T-helper 1 cell treated with Interleukin-12 subunit alpha and Interleukin-12 subunit beta and Interleukin-4 antibody, amounts not matched to agents 30 μg/mL and 1 μg/mL, for 36 hours (primary cell): ENCODE measurements around the gene PPM1A.
"Not testable (repeated sequence)": the region's sequence is repeated elsewhere in the genome, so short reads cannot be mapped to it uniquely, and the experiment has no call there.

ENCODE experiments used
- H3K27ac Mint-ChIP-seq: one replicate; pipeline ENCODE4 v1.8.0; 2021; ENCODE audit warnings: mild to moderate bottlenecking, mixed read lengths
- H3K27me3 Mint-ChIP-seq: one replicate; pipeline ENCODE4 v1.8.0; 2021; ENCODE audit warnings: low read depth, mixed read lengths
- H3K36me3 Mint-ChIP-seq: one replicate; pipeline ENCODE4 v1.8.0; 2021; ENCODE audit warnings: low read depth, mixed read lengths
- H3K4me1 Mint-ChIP-seq: one replicate; pipeline ENCODE4 v1.8.0; 2021; ENCODE audit warnings: low read depth, mixed read lengths
- H3K4me3 Mint-ChIP-seq: one replicate; pipeline ENCODE4 v1.8.0; 2021; ENCODE audit warnings: mild to moderate bottlenecking, moderate library complexity, mixed read lengths
- H3K9me3 Mint-ChIP-seq: one replicate; pipeline ENCODE4 v1.8.0; 2021; ENCODE audit warnings: mixed read lengths

Gene PPM1A

GRCh38 chr14:60304509-60304908 is 55.5 kb downstream of the PPM1A start:
- Mint-ChIP-seq H3K9me3 (no peaks in the 10 kb centered on the region), H3K4me1 (no peaks in the 10 kb centered on the region), H3K27ac (no peak overlapping the region), H3K36me3 (no peaks in the 10 kb centered on the region), H3K4me3 (no peak overlapping the region), H3K27me3 (peaks cover 5% of the 10 kb centered on the region)

GRCh38 chr14:60309867-60310552 is 61.0 kb downstream of the PPM1A start:
- Mint-ChIP-seq H3K27me3 (peaks cover 12% of the 10 kb centered on the region), H3K27ac (no peak overlapping the region), H3K4me3 (no peak overlapping the region), H3K9me3 (no peaks in the 10 kb centered on the region), H3K4me1 (no peaks in the 10 kb centered on the region), H3K36me3 (no peaks in the 10 kb centered on the region)

GRCh38 chr14:60311417-60311816 is 62.4 kb downstream of the PPM1A start:
- H3K27me3 Mint-ChIP-seq: peaks cover 12% of the 10 kb centered on the region
- H3K4me1 Mint-ChIP-seq: no peaks in the 10 kb centered on the region
- H3K4me3 Mint-ChIP-seq: no peak overlapping the region
- no peak overlapping the region for H3K27ac Mint-ChIP-seq
- no peaks in the 10 kb centered on the region for H3K9me3 Mint-ChIP-seq
- H3K36me3 Mint-ChIP-seq: no peaks in the 10 kb centered on the region

GRCh38 chr14:60313093-60313492 is 64.1 kb downstream of the PPM1A start:
- no peaks in the 10 kb centered on the region for H3K9me3 Mint-ChIP-seq
- H3K36me3 Mint-ChIP-seq: no peaks in the 10 kb centered on the region
- no peak overlapping the region for H3K4me3 Mint-ChIP-seq
- no peak overlapping the region for H3K27ac Mint-ChIP-seq
- no peaks in the 10 kb centered on the region for H3K4me1 Mint-ChIP-seq
- peaks cover 13% of the 10 kb centered on the region for H3K27me3 Mint-ChIP-seq

- Mint-ChIP-seq H3K4me1 (no peaks in the 10 kb centered on the region), H3K27me3 (peaks cover 11% of the 10 kb centered on the region), H3K27ac (no peak overlapping the region), H3K9me3 (no peaks in the 10 kb centered on the region), H3K4me3 (no peak overlapping the region), H3K36me3 (no peaks in the 10 kb centered on the region)
Observed at GRCh38 chr14:60315196-60315990, 66.4 kb downstream of the PPM1A start.

GRCh38 chr14:60317609-60318008 is 68.6 kb downstream of the PPM1A start:
- no peaks in the 10 kb centered on the region for H3K4me1 Mint-ChIP-seq
- no peaks in the 10 kb centered on the region for H3K36me3 Mint-ChIP-seq
- no peaks in the 10 kb centered on the region for H3K9me3 Mint-ChIP-seq
- H3K4me3 Mint-ChIP-seq: no peak overlapping the region
- H3K27ac Mint-ChIP-seq: no peak overlapping the region
- H3K27me3 Mint-ChIP-seq: peaks cover 23% of the 10 kb centered on the region

GRCh38 chr14:60320860-60321259 is 71.8 kb downstream of the PPM1A start:
- H3K4me1 Mint-ChIP-seq, H3K9me3 Mint-ChIP-seq, H3K36me3 Mint-ChIP-seq, H3K27ac Mint-ChIP-seq, H3K4me3 Mint-ChIP-seq: not testable (repeated sequence)
- H3K27me3 Mint-ChIP-seq: peaks cover 39% of the 10 kb centered on the region

GRCh38 chr14:60323199-60323896 is 74.3 kb downstream of the PPM1A start:
- Mint-ChIP-seq H3K4me3 (no peak overlapping the region), H3K36me3 (no peaks in the 10 kb centered on the region), H3K27me3 (peaks cover 50% of the 10 kb centered on the region), H3K9me3 (no peaks in the 10 kb centered on the region), H3K27ac (no peak overlapping the region), H3K4me1 (peaks cover 7% of the 10 kb centered on the region)

GRCh38 chr14:60324837-60325236 is 75.8 kb downstream of the PPM1A start:
- peaks cover 9% of the 10 kb centered on the region for H3K4me1 Mint-ChIP-seq
- no peaks in the 10 kb centered on the region for H3K36me3 Mint-ChIP-seq
- H3K27me3 Mint-ChIP-seq: peaks cover 54% of the 10 kb centered on the region
- no peaks in the 10 kb centered on the region for H3K9me3 Mint-ChIP-seq
- H3K27ac Mint-ChIP-seq: no peak overlapping the region
- H3K4me3 Mint-ChIP-seq: no peak overlapping the region

GRCh38 chr14:60326274-60326673 is 77.3 kb downstream of the PPM1A start:
- peaks cover 15% of the 10 kb centered on the region for H3K4me1 Mint-ChIP-seq
- H3K9me3 Mint-ChIP-seq: no peaks in the 10 kb centered on the region
- peaks cover 43% of the 10 kb centered on the region for H3K27me3 Mint-ChIP-seq
- H3K36me3 Mint-ChIP-seq: no peaks in the 10 kb centered on the region
- no peak overlapping the region for H3K4me3 Mint-ChIP-seq
- H3K27ac Mint-ChIP-seq: no peak overlapping the region

- H3K4me3 Mint-ChIP-seq: peak overlapping the region; percentile 86
- peak overlapping the region; percentile 14 for H3K27ac Mint-ChIP-seq
- no peaks in the 10 kb centered on the region for H3K36me3 Mint-ChIP-seq
- peaks cover 36% of the 10 kb centered on the region for H3K27me3 Mint-ChIP-seq
- H3K9me3 Mint-ChIP-seq: no peaks in the 10 kb centered on the region
- peaks cover 29% of the 10 kb centered on the region for H3K4me1 Mint-ChIP-seq
Observed at GRCh38 chr14:60327447-60328331, 78.7 kb downstream of the PPM1A start.

GRCh38 chr14:60328583-60328982 is 79.6 kb downstream of the PPM1A start:
- H3K4me3 Mint-ChIP-seq: no peak overlapping the region
- peaks cover 33% of the 10 kb centered on the region for H3K4me1 Mint-ChIP-seq
- no peak overlapping the region for H3K27ac Mint-ChIP-seq
- H3K36me3 Mint-ChIP-seq: no peaks in the 10 kb centered on the region
- H3K9me3 Mint-ChIP-seq: no peaks in the 10 kb centered on the region
- H3K27me3 Mint-ChIP-seq: peaks cover 45% of the 10 kb centered on the region

GRCh38 chr14:60329274-60329673 is 80.3 kb downstream of the PPM1A start:
- H3K27me3 Mint-ChIP-seq: peaks cover 49% of the 10 kb centered on the region
- H3K9me3 Mint-ChIP-seq: no peaks in the 10 kb centered on the region
- H3K4me1 Mint-ChIP-seq: peaks cover 33% of the 10 kb centered on the region
- no peak overlapping the region for H3K4me3 Mint-ChIP-seq
- H3K36me3 Mint-ChIP-seq: no peaks in the 10 kb centered on the region
- H3K27ac Mint-ChIP-seq: no peak overlapping the region
